NOMO-1 (cell line): Measurements from ENCODE around the gene TOGARAM1.

Experiments used
- DNase-seq, 2 experiments: peaks; one replicate each; lab custom pipeline; 2025; ENCODE audit not compliant: unreplicated experiment in 2 of 2; lab: John Stamatoyannopoulos, UW

Gene TOGARAM1, protein sequence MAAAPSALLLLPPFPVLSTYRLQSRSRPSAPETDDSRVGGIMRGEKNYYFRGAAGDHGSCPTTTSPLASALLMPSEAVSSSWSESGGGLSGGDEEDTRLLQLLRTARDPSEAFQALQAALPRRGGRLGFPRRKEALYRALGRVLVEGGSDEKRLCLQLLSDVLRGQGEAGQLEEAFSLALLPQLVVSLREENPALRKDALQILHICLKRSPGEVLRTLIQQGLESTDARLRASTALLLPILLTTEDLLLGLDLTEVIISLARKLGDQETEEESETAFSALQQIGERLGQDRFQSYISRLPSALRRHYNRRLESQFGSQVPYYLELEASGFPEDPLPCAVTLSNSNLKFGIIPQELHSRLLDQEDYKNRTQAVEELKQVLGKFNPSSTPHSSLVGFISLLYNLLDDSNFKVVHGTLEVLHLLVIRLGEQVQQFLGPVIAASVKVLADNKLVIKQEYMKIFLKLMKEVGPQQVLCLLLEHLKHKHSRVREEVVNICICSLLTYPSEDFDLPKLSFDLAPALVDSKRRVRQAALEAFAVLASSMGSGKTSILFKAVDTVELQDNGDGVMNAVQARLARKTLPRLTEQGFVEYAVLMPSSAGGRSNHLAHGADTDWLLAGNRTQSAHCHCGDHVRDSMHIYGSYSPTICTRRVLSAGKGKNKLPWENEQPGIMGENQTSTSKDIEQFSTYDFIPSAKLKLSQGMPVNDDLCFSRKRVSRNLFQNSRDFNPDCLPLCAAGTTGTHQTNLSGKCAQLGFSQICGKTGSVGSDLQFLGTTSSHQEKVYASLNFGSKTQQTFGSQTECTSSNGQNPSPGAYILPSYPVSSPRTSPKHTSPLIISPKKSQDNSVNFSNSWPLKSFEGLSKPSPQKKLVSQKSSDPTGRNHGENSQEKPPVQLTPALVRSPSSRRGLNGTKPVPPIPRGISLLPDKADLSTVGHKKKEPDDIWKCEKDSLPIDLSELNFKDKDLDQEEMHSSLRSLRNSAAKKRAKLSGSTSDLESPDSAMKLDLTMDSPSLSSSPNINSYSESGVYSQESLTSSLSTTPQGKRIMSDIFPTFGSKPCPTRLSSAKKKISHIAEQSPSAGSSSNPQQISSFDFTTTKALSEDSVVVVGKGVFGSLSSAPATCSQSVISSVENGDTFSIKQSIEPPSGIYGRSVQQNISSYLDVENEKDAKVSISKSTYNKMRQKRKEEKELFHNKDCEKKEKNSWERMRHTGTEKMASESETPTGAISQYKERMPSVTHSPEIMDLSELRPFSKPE (N-terminal part only)

GRCh38 chr14:44961554-44962333 lies at the start of gene TOGARAM1, which contains the start of gene KLHL28:
TSS of gene TOGARAM1 (plus strand) at chr14:44962190. CDS start at chr14:44962422, 232 bp downstream.
TSS of gene KLHL28 (minus strand) at chr14:44961947. CDS start at chr14:44945928, 16,019 bp downstream.
- peak; percentile 98 to 99 for DNase-seq

- no peak for DNase-seq
Observed at GRCh38 chr14:44914849-44915248, 47.1 kb upstream of the TOGARAM1 start.

- no peak for DNase-seq
Observed at GRCh38 chr14:44928793-44929192, 33.2 kb upstream of the TOGARAM1 start.

DNA sequence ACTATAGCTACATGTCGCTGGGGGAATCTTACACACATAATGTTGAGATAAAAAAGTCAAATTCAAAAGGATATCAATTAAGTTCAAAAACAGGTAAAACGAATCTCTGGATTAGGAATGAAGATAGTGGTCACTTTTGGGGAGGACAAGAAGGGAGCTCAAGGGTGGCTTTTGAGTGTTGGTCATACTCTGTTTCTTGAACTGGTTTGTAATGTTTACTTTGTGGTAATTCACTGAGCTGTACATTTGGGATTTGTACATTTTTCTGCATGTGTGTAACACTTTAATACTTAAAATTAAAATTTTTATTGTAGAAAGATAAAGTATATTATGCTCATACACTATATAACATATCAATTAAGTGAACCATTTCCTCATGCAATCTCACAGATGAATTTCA lies 26.8 kb upstream of the TOGARAM1 start:
- DNase-seq: no peak

DNA sequence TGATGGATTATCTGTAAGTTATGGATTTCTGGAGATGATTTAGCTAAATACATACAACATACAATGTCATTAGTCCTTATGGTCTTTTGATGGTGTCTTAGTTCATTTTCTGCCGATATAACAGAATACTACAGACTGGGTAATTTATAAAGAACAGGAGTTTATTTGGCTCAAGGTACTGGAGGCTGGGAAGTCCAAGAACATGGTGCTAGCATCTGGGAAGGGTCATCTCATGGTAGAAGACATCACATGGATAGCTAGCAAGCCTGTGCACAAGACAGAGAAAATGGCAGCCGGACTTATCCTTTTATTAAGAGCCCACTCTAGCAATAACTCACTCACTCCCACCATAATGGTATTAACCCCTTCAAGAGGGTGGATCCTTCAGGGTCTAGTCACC lies 24.4 kb upstream of the TOGARAM1 start:
- no peak for DNase-seq

DNA sequence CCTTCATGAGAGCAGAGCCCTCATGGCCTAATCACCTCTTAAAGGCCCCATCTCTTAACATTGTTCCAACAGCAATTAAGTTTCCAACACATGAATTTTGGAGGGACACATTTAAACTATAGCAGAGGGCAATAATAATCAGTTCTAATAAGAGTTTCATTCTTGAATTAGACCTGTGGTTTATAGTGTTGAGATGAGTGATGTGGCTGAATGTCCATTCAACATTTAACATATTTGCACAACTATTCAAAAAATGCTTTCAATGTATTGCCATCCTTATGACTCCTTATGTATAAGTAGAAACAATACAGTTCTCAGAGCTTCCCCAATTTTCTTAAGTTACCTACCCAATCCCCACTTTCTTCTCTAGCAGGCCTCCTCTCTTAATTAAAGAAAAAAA lies 21.8 kb upstream of the TOGARAM1 start:
- DNase-seq: no peak

GRCh38 chr14:44940944-44941343 lies 21.0 kb upstream of the TOGARAM1 start:
- DNase-seq: no peak

- DNase-seq: no peak
Observed at GRCh38 chr14:44941591-44941990, 20.4 kb upstream of the TOGARAM1 start.

DNA sequence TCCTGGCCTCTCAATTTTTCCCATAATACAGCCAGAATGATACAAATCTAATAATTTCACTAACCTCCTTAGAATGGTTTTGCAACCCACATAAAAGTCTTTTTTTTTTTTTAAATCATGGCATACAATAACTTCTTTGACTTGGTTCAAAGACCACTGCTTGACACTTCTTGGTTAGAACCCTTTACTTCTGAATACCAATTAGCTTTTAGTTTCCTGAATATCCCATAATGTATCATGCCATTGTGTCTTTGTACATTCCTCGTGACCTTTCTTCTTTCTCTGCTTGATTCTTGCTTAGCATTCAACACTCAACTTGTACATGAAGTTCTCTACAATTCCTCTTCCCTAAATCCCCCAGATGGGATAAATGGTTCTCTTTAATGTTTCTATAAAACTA lies 19.6 kb upstream of the TOGARAM1 start:
- no peak for DNase-seq

GRCh38 chr14:44944107-44944506 lies 17.9 kb upstream of the TOGARAM1 start:
- DNase-seq: no peak

- DNase-seq: no peak
Observed at GRCh38 chr14:44945264-44945663, 16.7 kb upstream of the TOGARAM1 start.

DNA sequence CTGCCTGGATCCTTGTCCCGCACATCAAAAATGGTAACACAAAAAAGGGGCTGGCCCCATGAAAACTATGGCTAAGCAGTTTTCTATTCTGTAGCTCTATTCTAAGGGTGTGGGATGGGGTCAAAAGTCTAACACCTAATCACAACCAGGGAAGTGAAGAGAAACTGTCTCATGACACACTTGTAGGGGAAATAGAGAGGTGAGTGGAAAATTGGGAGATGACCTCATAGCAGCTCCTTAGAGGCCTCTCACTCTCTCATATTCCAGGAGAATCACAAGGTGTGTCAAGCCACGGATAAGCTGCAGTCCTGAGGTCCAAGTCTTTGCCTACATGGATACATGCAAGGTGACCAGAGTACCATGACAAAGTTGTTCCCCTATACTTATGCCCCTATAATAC lies 10.9 kb upstream of the TOGARAM1 start:
- DNase-seq: no peak

- no peak for DNase-seq
Observed at GRCh38 chr14:44952391-44953110, 9.4 kb upstream of the TOGARAM1 start.

DNA sequence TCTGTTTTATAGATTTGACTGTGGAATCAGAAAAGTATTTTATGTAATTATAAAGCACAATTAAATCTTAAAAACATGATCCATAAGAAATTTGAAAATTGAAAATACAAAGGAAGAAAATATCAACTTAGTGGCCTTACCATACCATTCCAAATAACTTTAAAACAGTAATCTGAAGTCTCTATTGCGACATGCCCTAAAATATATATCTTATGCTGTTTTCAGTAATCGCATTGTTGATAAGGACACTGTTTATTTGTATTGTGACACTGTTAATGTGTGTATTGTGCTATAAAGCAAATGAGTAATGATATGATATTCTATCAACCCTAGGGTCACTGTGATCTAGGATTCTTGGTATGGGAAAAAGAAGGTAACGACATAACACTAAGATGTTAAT lies 7.2 kb upstream of the TOGARAM1 start:
- DNase-seq: no peak

DNA sequence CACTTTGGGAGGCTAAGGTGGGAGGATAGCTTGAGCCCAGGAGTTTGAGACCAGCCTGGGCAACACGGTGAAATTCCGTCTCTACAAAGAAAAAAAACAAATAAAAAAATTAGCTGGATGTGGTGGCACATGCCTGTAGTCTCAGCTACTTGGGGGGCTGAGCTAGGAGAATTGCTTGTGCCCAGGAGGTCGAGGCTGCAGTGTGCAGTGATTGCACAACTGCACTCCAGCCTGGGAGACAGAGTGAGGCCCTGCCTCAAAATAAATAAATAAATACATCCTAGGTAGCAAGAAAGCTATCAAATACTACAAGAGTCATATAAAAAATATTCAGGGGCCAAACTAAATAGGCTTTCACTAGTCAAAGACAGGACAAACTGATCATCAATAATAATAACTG lies 6.5 kb upstream of the TOGARAM1 start:
- DNase-seq: no peak

DNA sequence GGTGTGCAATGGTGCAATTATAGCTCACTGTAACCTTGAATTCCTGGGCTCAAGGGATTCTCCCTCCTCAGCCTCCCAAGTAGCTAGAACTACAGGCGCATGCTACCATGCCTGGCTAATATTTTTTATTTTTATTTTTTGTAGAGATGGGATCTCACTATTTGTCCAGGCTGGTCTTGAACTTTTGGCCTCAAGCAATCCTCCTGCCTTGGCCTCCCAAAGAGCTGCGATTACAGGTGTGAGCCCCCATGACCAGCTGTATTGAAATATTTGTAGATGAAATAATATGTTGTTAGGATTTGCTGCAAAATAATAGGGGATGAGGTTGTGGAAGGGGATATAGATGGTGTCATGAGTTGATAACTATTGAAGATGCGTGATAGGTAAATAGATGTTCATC lies 5.1 kb upstream of the TOGARAM1 start:
- no peak for DNase-seq

GRCh38 chr14:44959538-44959937 lies 2.5 kb upstream of the TOGARAM1 start:
- no peak for DNase-seq

GRCh38 chr14:44960146-44960545 lies 1.8 kb upstream of the TOGARAM1 start:
- DNase-seq: no peak

DNA sequence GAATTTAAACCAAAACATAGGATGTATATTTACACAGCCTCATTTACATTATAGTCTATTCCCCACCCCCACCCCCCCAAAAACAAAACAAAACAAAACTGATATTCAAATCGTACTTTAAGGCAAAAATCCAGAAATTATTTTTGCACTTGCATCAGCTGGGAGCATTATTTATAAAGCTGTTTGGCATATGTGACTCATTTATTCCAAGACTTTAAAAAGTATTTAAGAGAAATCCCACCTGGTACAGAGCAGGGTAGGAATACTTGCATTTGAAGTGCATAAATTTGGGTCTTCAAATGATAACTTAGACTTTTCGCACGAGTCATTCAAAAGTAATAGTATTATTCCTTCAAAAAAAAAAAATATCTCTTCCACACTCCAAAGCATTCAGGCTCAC lies 1.3 kb upstream of the TOGARAM1 start:
- DNase-seq: no peak

DNA sequence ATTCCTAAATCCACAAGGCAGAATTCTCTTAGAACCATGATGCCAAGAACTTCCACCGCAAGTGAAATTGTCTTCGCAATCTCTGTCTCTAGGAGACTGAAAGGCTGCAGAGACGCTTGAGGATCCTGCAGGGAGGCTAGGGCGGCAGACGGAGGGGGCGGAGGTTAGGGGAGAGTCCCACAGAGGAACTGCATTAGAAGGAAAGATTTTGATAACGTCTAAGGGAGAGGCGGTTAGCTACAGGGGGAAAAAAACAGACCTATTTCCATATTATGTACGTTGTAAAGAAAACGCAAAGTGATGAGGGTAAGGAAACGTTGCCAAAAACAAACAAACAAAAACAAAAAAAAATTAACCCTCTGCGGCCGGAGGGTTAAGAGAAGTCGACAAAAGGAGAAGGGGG lies 838 bp upstream of the TOGARAM1 start:
- DNase-seq: peak; percentile 69 to 73
